Measurements from ENCODE around the gene SH3BP2.

SH3BP2 gene

GRCh38 chr4:2802618-2803531 is 10.0 kb downstream of the SH3BP2 start:
- DNase-seq (ENCODE audit: low spot score) (no peak), FAIRE-seq (no peak)

- no peak for DNase-seq (ENCODE audit: low spot score)
- no peak for FAIRE-seq
These were observed 11.0 kb downstream of the SH3BP2 start for GRCh38 chr4:2803624-2804448.

- FAIRE-seq: no peak
- DNase-seq (ENCODE audit: low spot score): no peak
These were observed 11.6 kb downstream of the SH3BP2 start for GRCh38 chr4:2804449-2804972.

GRCh38 chr4:2804973-2805501 is 12.2 kb downstream of the SH3BP2 start:
- no peak for FAIRE-seq
- DNase-seq (ENCODE audit: low spot score): no peak

GRCh38 chr4:2805712-2806389 is 13.0 kb downstream of the SH3BP2 start:
- DNase-seq (ENCODE audit: low spot score) (no peak), FAIRE-seq (no peak)

- DNase-seq (ENCODE audit: low spot score): no peak
- no peak for FAIRE-seq
These were observed 13.8 kb downstream of the SH3BP2 start for GRCh38 chr4:2806390-2807355.

GRCh38 chr4:2807571-2807970 is 14.7 kb downstream of the SH3BP2 start:
- DNase-seq (ENCODE audit: low spot score) (no peak), FAIRE-seq (no peak)

- FAIRE-seq: no peak
- no peak for DNase-seq (ENCODE audit: low spot score)
These were observed 15.1 kb downstream of the SH3BP2 start for GRCh38 chr4:2808001-2808400.

GRCh38 chr4:2809610-2810180 is 16.8 kb downstream of the SH3BP2 start:
- DNase-seq (ENCODE audit: low spot score) (no peak), FAIRE-seq (no peak)

GRCh38 chr4:2810388-2810787 is 17.5 kb downstream of the SH3BP2 start:
- no peak for DNase-seq (ENCODE audit: low spot score)
- FAIRE-seq: no peak

GRCh38 chr4:2811830-2812611 is 19.1 kb downstream of the SH3BP2 start:
- FAIRE-seq (no peak), DNase-seq (ENCODE audit: low spot score) (no peak)

GRCh38 chr4:2812612-2813354 is 19.9 kb downstream of the SH3BP2 start:
- DNase-seq (ENCODE audit: low spot score): no peak
- no peak for FAIRE-seq

GRCh38 chr4:2813446-2814405 is 20.8 kb downstream of the SH3BP2 start:
- FAIRE-seq (no peak), DNase-seq (ENCODE audit: low spot score) (no peak)

- DNase-seq (ENCODE audit: low spot score): no peak
These were observed 21.9 kb downstream of the SH3BP2 start for GRCh38 chr4:2814627-2815270.

GRCh38 chr4:2816401-2816954 is 23.6 kb downstream of the SH3BP2 start:
- FAIRE-seq (no peak), DNase-seq (ENCODE audit: low spot score) (no peak)

More at GRCh38 chr4:2814627-2815270, 21.9 kb downstream of the SH3BP2 start:
- FAIRE-seq: no peak

- no peak for FAIRE-seq
- DNase-seq (ENCODE audit: low spot score): no peak
These were observed 24.3 kb downstream of the SH3BP2 start for GRCh38 chr4:2817137-2817536.

Data from urothelium cell line (cell line).